PFSK-1 (cell line): ENCODE data around the gene TRIM10.

Experiments used
- POLR2AphosphoS5 ChIP-seq: IDR thresholded peaks from 2 replicates; pipeline ENCODE4 v1.6.1; 2012; ENCODE audit warnings: low read depth, mild to moderate bottlenecking, control low read depth, low read length, moderate library complexity
- TAF1 ChIP-seq: IDR thresholded peaks from 2 replicates; pipeline ENCODE4 v1.6.1; 2012; ENCODE audit warnings: low read length, control low read depth, borderline replicate concordance; ENCODE audit not compliant: insufficient read depth

- TF ChIP-seq POLR2AphosphoS5 (no peak), TAF1 (no peak)
Measured at GRCh38 chr6:30127238-30128093, 33.5 kb downstream of the TRIM10 start.
